HG02970 (cell line): Measurements from ENCODE around the gene TRMU.

Source experiments
- ATAC-seq: cut with Tn5 transposase; IDR thresholded peaks from one replicate; pipeline ENCODE4 v1.9.1; 2021; ENCODE audit warnings: mild to moderate bottlenecking, moderate library complexity, moderate number of reproducible peaks; ENCODE audit not compliant: unreplicated experiment, low FRiP score

The TRMU gene

GRCh38 chr22:46354993-46355305 lies 19.4 kb downstream of the TRMU start:
- ATAC-seq = no peak

GRCh38 chr22:46355369-46355995 lies 20.0 kb downstream of the TRMU start:
- ATAC-seq = no peak

- ATAC-seq = no peak
Measured at GRCh38 chr22:46355996-46356471, 20.5 kb downstream of the TRMU start.

GRCh38 chr22:46356496-46357480 lies 21.3 kb downstream of the TRMU start:
- no peak for ATAC-seq

GRCh38 chr22:46357711-46358520 lies 22.4 kb downstream of the TRMU start:
- ATAC-seq = no peak

GRCh38 chr22:46358766-46359165 lies 23.3 kb downstream of the TRMU start:
- ATAC-seq = no peak

GRCh38 chr22:46359362-46359761 lies 23.8 kb downstream of the TRMU start:
- no peak for ATAC-seq

GRCh38 chr22:46360097-46360496 lies 24.6 kb downstream of the TRMU start:
- no peak for ATAC-seq

- ATAC-seq = no peak
Measured at GRCh38 chr22:46360891-46361290, 25.4 kb downstream of the TRMU start.

GRCh38 chr22:46361826-46362202 lies 26.3 kb downstream of the TRMU start:
- ATAC-seq = no peak

GRCh38 chr22:46362203-46362933 lies 26.9 kb downstream of the TRMU start:
- no peak for ATAC-seq

GRCh38 chr22:46362934-46363515 lies 27.5 kb downstream of the TRMU start:
- no peak for ATAC-seq

- ATAC-seq = no peak
Measured at GRCh38 chr22:46363611-46364321, 28.3 kb downstream of the TRMU start.

- no peak for ATAC-seq
Measured at GRCh38 chr22:46364341-46365165, 29.0 kb downstream of the TRMU start.

GRCh38 chr22:46365166-46365624 lies 29.7 kb downstream of the TRMU start:
- no peak for ATAC-seq

GRCh38 chr22:46366327-46366731 lies 30.8 kb downstream of the TRMU start:
- no peak for ATAC-seq

- no peak for ATAC-seq
Measured at GRCh38 chr22:46366801-46367706, 31.5 kb downstream of the TRMU start.
